GM18873 (cell line): ENCODE data around the gene ZNF462.

Experiments
- ATAC-seq: cut with Tn5 transposase; IDR thresholded peaks from one replicate; pipeline ENCODE4 v1.9.1; 2021; ENCODE audit warnings: mild to moderate bottlenecking, moderate library complexity, moderate number of reproducible peaks; ENCODE audit not compliant: unreplicated experiment, low FRiP score

Gene ZNF462

GRCh38 chr9:107039542-107039941, 176.6 kb downstream of the ZNF462 start:
- no peak for ATAC-seq

GRCh38 chr9:107042606-107043005, 179.6 kb downstream of the ZNF462 start:
- no peak for ATAC-seq

GRCh38 chr9:107043886-107044285, 180.9 kb downstream of the ZNF462 start:
- no peak for ATAC-seq

GRCh38 chr9:107044872-107045271, 181.9 kb downstream of the ZNF462 start:
- no peak for ATAC-seq

GRCh38 chr9:107046692-107047091, 183.7 kb downstream of the ZNF462 start:
- no peak for ATAC-seq

GRCh38 chr9:107049046-107049802, 186.3 kb downstream of the ZNF462 start:
- no peak for ATAC-seq

- ATAC-seq = no peak
Observed at GRCh38 chr9:107049803-107050184, 186.8 kb downstream of the ZNF462 start.

- no peak for ATAC-seq
Observed at GRCh38 chr9:107051392-107051791, 188.4 kb downstream of the ZNF462 start.

GRCh38 chr9:107054146-107054545, 191.2 kb downstream of the ZNF462 start:
- ATAC-seq = no peak

- no peak for ATAC-seq
Observed at GRCh38 chr9:107059220-107059619, 196.3 kb downstream of the ZNF462 start.

GRCh38 chr9:107060062-107060461, 197.1 kb downstream of the ZNF462 start:
- no peak for ATAC-seq
